ENCODE data around the gene MAP3K15. TPM values are rescaled to one million over a fixed set of nuclear protein-coding genes. Genes with fewer than 3 reads are reported as not detected.

MAP3K15 gene
- 1.3 TPM for total RNA-seq (2021; ENCODE audit: unreplicated experiment)
- polyA plus RNA-seq (2012), result 1.0 and 1.5 TPM in 2 replicates
- Bru-seq, nascent RNA, result percentile 36 among the genes with signal in this experiment
- BruChase-seq, experiment 1, labeled RNA remaining after a 6-hour chase, result percentile 26 among the genes with signal in this experiment
- BruChase-seq, experiment 2, labeled RNA remaining after a 2-hour chase, result percentile 31 among the genes with signal in this experiment
- long read RNA-seq, partial matches to known transcripts, result 2 of 2 reads
- long read RNA-seq, other reads (novel, unspliced or antisense), result 0 of 2 reads

GRCh38 chrX:19514791-19515614 is at the start of gene MAP3K15:
Gene MAP3K15 (minus strand): TSS chrX:19515508. CDS start chrX:19515261, 247 bp downstream.
- ChIA-PET CTCF (interaction anchor here (1.2 to 1.9 kb wide), 2 partner anchors 21 to 132 kb away, joined by 4 to 6 read pairs; no protein-coding TSS in a partner anchor), POLR2A (no interaction called here)
- TF ChIP-seq ATF3 (IDR thresholded peaks at IDR 0.05) (no peak), CBX3 (IDR thresholded peaks at IDR 0.05; ENCODE audit: low read depth) (no peak), JUND (IDR thresholded peaks at IDR 0.05) (no peak), ZFX (IDR thresholded peaks at IDR 0.05) (peak; percentile 21; the same call in 1 of the 2 replicates), SRF (IDR thresholded peaks at IDR 0.05; ENCODE audit: low read depth) (no peak), REST (IDR thresholded peaks at IDR 0.05; ENCODE audit: low read depth) (no peak), EZH2phosphoT487 (IDR thresholded peaks at IDR 0.05; ENCODE audit: borderline replicate concordance) (no peak), POLR2AphosphoS5 (IDR thresholded peaks at IDR 0.05; ENCODE audit: low read depth, low read length) (no peak), FOSL1 (IDR thresholded peaks at IDR 0.05; ENCODE audit: low read depth) (no peak), SIN3A (IDR thresholded peaks at IDR 0.05; ENCODE audit: low read depth) (no peak), MAX (IDR thresholded peaks at IDR 0.05) (peak; percentile 66), SP1 (IDR thresholded peaks at IDR 0.05; ENCODE audit: low read depth) (no peak), CEBPB (IDR thresholded peaks at IDR 0.05; ENCODE audit: low read depth) (no peak), CTCF (IDR thresholded peaks at IDR 0.05 in 2 of 3, conservative IDR thresholded peaks at IDR 0.05 in 1 of 3; ENCODE audit: borderline replicate concordance in 1 of 3, insufficient read depth in 1 of 3, low read depth in 2 of 3, low read length in 2 of 3) (no peak; a peak in 1 of 6 replicates), EZH2 (IDR thresholded peaks at IDR 0.05) (no peak), EGR1 (IDR thresholded peaks at IDR 0.05; ENCODE audit: low read depth) (no peak), TCF7L2 (IDR thresholded peaks at IDR 0.05; ENCODE audit: borderline replicate concordance, extremely low read depth, insufficient read depth, insufficient read length) (peak; percentile 20), YY1 (IDR thresholded peaks at IDR 0.05; ENCODE audit: extremely low read depth, insufficient replicate concordance, low read depth, low read length) (no peak), RAD21 (IDR thresholded peaks at IDR 0.05; ENCODE audit: low read depth) (no peak)

More at GRCh38 chrX:19514791-19515614, at the start of gene MAP3K15:
- H3K9me3 ChIP-seq (ENCODE audit: control insufficient read depth in 1 of 2, insufficient read depth in 1 of 2, low read depth in 1 of 2, low read length in 2 of 2), result no peaks in the 10 kb centered on the region
- no TSS peak for BruUV-seq (replicated peaks)
- no peaks in the 10 kb centered on the region for H3K36me3 ChIP-seq (ENCODE audit: control insufficient read depth in 1 of 2, insufficient read depth in 2 of 2, low read length in 2 of 2)
- H3K27me3 ChIP-seq (ENCODE audit: insufficient read depth, low read length), result no peaks in the 10 kb centered on the region; the same call in 1 of the 2 replicates
- no peaks in the 10 kb centered on the region for H3K9me2 ChIP-seq (ENCODE audit: insufficient read depth)
- peak within 1 kb of the TSS; percentile 32 to 51 for H3K4me3 ChIP-seq (replicated peaks in 1 of 2; ENCODE audit: low read depth in 1 of 2, low read length in 2 of 2)
- RAD21 ChIA-PET (ENCODE audit: low non-redundant PET in 1 of 2, low total read pairs in 2 of 2, uncharacterized antibody in 2 of 2, unreplicated experiment in 2 of 2), result no interaction called here
- no peak within 1 kb of the TSS for H3K9ac ChIP-seq (ENCODE audit: low read length)
- intact Hi-C loops (cut with micrococcal nuclease), result loop anchor here (5.0 kb wide), 1 partner anchor 133 kb away; no protein-coding TSS in a partner anchor
- H3K4me1 ChIP-seq (ENCODE audit: control insufficient read depth in 1 of 2, insufficient read depth in 2 of 2, low read length in 2 of 2), result no peaks in the 10 kb centered on the region; a peak in 1 of 4 replicates
- DNase-seq (ENCODE audit: low read depth, low spot score) (no peak), ATAC-seq (peak; percentile 88)
- H3K27ac ChIP-seq (ENCODE audit: low read depth, low read length), result peak within 1 kb of the TSS; percentile 35; the same call in 1 of the 2 replicates
- no peak within 1 kb of the TSS for H2AFZ ChIP-seq (ENCODE audit: low read depth, low read length, poor library complexity, severe bottlenecking)
- no peaks in the 10 kb centered on the region for H4K20me1 ChIP-seq (ENCODE audit: insufficient read depth)
- no peaks in the 10 kb centered on the region for H3K79me2 ChIP-seq (ENCODE audit: insufficient read depth, low read length)
- peak within 1 kb of the TSS; percentile 68 for H3K4me2 ChIP-seq (ENCODE audit: low read length)

All from HCT116 (cell line).